HG03571 (cell line): ENCODE data around the gene CRYBB3.
"Not testable (repeated sequence)": the region's sequence is repeated elsewhere in the genome, so short reads cannot be mapped to it uniquely, and the experiment has no call there.

Experiments
- ATAC-seq: cut with Tn5 transposase; IDR thresholded peaks from one replicate; pipeline ENCODE4 v1.9.1; 2021; ENCODE audit not compliant: unreplicated experiment

Gene CRYBB3

DNA sequence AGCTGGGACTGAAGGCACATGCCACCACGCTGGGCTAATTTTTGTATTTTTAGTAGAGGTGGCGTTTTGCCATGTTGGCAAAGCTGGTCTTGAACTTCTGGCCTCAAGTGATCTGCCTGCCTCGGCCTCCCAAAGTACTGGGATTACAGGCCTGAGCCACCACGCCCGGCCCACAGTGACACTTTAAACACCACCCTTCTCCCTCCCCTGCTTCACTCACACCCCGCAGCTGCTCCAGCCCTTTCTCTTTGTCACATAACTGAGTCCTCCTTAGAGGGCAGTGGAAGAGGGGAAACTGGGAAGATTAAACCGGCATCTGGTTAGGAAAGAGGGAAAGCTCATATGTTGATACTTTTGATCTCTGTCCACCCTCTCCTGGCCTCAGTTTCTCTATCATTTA lies 4.9 kb downstream of the CRYBB3 start:
- ATAC-seq: not testable (repeated sequence)

DNA sequence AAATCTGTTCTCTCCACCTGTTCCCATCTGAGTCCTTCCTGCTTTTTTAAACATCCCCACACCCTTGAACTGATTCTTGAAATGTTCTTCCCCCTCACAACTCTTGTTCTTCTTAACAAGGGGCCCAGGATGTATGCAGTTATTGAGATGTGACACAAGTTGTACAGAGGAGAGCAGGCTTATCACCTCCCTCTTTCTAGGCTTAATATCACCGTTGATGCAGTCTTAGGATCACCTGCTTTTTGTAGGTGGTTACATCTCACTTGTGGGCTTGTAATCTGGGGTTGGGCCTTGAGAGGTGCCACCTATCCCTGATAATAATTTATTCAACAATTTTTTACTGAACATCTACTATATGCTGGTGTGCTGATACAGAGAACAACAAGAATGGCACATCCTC lies 6.2 kb downstream of the CRYBB3 start:
- no peak for ATAC-seq

DNA sequence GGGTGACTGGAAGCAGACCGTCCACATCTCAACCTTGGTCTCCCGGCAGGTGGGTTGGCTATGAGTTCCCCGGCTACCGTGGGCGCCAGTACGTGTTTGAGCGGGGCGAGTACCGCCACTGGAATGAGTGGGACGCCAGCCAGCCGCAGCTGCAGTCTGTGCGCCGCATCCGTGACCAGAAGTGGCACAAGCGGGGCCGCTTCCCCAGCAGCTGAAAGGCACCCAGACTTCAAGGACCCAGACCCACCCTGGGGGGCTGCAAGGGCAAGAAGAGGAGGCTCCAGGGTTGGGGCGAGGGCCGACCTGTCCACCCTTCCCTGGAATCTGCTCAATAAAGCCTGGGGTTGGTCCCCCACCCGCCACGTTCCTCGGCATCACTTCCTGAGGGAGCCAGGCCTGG lies 7.3 kb downstream of the CRYBB3 start:
- ATAC-seq: no peak

DNA sequence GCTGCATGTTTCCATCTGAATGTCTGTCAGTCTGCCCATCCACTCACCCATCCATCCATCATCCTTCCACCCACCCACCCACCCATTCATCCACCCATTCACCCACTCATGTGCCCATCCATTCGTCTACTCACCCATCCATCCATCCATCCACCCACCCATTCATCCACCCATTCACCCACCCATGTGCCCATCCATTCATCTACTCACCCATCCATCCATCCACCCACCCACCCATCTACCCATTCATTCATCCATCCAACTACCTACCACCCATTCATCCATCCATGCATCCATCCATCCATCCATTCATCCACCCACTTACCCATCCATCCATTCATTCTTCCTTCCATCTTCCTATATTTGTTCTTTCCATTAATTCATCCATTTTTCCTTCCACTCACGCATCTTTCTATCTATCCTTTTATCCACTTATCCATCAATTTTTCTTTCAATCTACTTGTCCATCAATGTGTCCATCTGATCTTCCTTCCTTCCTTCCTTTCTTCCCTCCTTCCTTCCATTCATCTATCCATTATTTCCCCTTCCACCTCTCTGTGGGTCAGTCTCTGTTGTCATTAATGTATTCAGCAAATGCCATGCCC lies 8.0 kb downstream of the CRYBB3 start:
- ATAC-seq: no peak

DNA sequence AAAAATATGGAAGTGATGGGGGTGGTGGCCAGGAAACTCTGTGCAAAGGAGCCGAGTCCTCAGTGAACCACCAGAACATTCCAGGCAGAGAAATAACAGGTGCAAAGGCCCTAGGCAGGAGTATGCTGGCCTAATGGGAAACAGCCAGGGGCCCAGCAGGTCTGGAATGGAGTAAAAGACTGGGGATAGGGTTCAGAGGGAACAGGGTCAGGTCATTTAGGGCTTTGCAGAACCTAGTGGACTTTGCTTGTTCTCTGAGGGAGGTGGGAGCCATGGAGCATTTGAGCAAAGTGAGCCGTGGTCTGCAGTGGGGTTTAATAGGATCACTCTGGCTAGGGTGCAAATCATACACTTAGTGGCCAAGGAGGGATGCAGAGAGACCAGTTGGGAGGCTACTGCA lies 8.7 kb downstream of the CRYBB3 start:
- no peak for ATAC-seq

DNA sequence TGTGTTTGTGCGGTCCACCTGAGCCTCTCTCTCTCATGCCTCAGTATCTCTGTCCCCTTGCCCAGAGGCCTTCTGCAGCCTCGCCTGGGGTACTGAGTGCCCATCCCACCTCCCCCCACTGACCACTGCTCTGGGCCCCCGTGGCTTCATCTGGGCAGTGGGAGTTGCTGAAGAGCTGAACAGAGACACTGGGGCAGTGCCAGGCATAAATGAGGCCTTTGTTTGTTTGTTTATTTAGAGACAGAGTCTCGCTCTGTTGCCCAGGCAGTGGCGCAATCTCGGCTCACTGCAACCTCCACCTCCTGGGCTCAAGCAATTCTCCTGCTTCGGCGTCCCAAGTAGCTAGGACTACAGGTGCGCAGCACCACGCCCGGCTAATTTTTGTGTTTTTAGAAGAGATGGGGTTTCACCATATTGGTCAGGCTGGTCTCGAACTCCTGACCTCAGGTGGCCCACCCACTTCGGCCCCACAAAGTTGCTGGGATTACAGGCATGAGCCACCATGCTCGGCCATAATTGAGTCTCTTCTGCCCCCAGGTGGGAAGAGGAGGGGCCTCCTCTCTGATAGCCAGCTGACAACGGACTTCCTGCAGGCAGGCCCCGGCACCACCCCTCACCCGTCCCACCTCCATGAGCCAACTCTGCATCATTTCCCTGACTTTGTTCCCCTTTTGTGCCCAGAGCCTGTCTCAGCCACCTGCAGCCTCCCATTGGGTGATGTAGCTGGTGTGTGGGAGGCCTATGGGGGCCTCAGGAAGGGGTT lies 9.3 kb downstream of the CRYBB3 start:
- no peak for ATAC-seq

GRCh38 chr22:25210793-25211192 lies 11.1 kb downstream of the CRYBB3 start:
- ATAC-seq: no peak

DNA sequence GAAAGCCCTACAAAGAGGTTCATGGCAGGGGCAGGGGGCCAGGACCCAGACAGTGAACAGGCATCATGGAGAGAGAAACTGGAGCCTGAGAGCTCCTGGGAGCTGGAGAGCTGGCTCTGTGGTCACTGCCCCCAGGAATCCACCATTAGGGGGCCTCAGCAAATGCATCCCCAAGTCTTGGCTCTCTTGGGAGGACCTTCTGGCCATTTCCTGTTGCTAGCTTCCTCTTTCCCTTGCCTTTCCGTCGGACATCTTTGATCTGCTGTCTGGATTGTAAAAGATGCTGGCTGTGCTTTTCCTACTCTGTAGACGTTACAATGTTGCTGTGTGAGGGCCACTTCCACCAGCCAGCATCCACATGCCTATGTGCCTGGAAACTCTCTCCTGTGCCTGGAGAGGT lies 12.7 kb downstream of the CRYBB3 start:
- no peak for ATAC-seq

- no peak for ATAC-seq
Observed at GRCh38 chr22:25213221-25213620, 13.6 kb downstream of the CRYBB3 start.

DNA sequence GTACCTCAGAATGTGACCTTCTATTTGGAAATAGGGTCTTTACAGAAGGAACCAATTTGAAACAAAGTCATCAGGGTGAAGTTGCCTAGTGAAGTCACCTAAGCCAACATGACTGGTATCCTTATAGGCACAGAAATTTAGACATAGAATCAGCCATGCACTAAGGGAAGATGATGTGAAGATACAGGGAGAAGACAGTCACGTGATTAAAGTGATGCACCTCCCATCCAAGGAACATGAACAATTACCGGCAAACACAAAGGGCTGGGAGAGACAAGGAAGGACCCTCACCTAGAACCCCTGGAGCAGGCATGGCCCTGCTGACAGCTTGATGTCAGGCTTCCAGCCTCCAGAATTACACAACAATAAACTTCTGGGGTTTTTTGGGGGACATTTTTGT lies 16.6 kb downstream of the CRYBB3 start:
- ATAC-seq: no peak

GRCh38 chr22:25219211-25219689 lies 19.6 kb downstream of the CRYBB3 start, which contains the start of gene CRYBB2:
CRYBB2 (plus strand) TSS chr22:25219639; CDS start chr22:25221430, 1,791 bp downstream.
- no peak for ATAC-seq

DNA sequence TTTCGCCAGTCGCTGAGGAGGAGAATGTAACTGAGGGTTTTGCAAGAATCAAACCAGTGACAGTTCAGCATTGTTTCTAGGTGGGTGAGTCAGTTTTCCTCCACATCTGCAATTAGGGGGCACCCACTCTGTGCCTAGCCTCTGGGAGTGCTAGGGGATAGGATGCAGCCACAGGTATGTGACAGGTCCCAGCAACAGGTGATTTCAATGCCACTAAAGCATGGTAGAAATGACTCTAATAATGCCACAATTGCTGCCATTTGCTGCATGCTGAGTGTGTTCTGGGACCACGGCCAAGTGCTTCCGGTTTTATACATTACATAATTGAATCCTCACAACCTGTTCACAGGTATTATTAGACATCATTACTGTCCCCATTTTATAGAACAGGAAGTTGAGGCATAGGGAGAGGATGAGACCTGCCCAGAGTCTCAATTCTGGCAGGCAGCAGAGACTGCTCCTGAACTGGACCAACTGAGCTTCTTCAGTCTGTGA lies 20.3 kb downstream of the CRYBB3 start:
- no peak for ATAC-seq

DNA sequence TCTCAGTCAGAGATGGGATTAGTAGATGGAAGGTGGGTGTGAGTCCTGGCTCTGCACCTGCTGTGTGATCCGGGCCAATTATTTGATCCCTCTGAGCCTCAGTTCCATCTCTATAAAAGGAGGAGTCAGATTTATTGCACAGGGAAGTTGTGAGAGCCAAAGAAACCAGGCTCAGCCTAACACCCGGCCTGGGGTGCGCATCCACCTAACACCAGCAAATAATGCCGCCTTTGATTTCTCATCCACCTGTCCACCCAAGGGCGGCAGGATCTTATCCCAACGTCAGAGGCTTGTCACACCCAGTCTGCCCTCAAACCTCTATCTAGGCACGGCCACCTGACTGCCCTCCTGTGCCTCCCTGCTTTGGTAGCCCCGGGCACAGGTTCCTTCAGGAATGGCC lies 22.1 kb downstream of the CRYBB3 start:
- ATAC-seq: no peak

- no peak for ATAC-seq
Observed at GRCh38 chr22:25223269-25223850, 23.7 kb downstream of the CRYBB3 start.

GRCh38 chr22:25228822-25229221 lies 29.2 kb downstream of the CRYBB3 start:
- no peak for ATAC-seq

GRCh38 chr22:25230760-25231159 lies 31.1 kb downstream of the CRYBB3 start:
- not testable (repeated sequence) for ATAC-seq

DNA sequence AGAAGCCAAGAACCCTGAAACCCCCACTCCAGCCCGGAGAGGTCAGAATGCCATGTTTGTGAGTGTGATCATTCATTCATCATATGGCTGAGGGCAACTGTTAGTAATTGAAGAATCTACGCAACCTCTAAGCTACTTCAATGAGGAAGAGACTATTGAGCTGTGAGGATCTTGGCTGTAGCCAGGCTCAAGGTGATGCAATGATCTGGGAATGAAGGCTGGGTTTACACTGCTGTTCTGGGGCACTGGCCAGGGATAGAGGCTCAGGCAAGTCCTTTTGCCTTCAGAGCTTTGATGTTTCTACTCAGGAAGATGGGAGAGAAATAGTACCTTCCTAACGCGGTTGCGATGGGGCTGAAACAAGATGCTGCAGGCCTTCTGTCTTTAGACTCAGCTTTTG lies 32.6 kb downstream of the CRYBB3 start:
- no peak for ATAC-seq

- not testable (repeated sequence) for ATAC-seq
Observed at GRCh38 chr22:25233706-25234105, 34.0 kb downstream of the CRYBB3 start.

GRCh38 chr22:25235547-25236290 lies 36.1 kb downstream of the CRYBB3 start:
- peak; percentile 66 for ATAC-seq

DNA sequence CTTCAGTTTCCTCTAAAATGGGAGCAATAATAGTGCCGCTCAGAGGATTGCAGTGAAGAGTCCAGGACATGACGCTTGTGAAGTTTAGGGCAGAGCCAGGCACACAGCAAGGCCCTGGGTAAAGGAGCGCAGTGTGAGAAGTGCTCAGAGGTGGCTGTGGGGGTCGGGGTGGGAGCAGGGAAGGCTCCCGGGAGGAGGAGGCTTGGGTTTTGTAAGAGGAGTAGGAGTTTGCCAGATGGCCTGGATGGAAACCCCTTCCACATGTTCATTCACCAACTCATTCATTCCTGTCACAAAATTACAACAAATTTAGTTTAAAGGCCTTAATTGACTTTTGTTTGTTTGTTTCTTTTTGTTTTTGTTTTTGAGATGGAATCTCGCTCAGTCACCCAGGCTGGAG lies 36.8 kb downstream of the CRYBB3 start:
- no peak for ATAC-seq

DNA sequence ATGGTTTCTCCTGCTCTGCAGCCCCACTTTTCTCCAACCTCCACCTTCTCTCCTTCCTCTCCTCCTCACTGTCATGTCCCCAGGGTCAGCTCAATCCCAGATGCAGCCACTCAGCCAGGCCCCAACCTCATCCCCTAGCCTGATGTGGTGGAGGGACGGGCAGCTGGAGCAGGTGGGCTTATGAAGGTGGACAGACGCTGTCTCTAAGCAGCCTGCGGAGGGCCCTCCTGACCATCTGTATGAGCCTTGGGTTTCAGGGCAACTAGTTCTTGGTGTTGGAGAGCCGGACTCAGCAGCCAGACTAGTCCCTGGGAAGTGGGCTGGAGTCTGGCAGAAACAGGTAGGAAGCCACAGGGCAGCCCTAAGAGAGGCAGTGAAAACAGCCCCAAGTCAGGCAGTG lies 37.8 kb downstream of the CRYBB3 start:
- ATAC-seq: no peak
